NCI-H1092 treated with DMSO at 0.1 percent for 48 hours (cell line): ENCODE results near the gene LOXL1.
A peak's percentile ranks its signal among the peaks of the same experiment; 100 is the strongest.
"Not testable (repeated sequence)": the region's sequence is repeated elsewhere in the genome, so short reads cannot be mapped to it uniquely, and the experiment has no call there.

ENCODE experiments used
- DNase-seq: peaks from one replicate; lab custom pipeline; 2025; lab: John Stamatoyannopoulos, UW

The LOXL1 gene

DNA sequence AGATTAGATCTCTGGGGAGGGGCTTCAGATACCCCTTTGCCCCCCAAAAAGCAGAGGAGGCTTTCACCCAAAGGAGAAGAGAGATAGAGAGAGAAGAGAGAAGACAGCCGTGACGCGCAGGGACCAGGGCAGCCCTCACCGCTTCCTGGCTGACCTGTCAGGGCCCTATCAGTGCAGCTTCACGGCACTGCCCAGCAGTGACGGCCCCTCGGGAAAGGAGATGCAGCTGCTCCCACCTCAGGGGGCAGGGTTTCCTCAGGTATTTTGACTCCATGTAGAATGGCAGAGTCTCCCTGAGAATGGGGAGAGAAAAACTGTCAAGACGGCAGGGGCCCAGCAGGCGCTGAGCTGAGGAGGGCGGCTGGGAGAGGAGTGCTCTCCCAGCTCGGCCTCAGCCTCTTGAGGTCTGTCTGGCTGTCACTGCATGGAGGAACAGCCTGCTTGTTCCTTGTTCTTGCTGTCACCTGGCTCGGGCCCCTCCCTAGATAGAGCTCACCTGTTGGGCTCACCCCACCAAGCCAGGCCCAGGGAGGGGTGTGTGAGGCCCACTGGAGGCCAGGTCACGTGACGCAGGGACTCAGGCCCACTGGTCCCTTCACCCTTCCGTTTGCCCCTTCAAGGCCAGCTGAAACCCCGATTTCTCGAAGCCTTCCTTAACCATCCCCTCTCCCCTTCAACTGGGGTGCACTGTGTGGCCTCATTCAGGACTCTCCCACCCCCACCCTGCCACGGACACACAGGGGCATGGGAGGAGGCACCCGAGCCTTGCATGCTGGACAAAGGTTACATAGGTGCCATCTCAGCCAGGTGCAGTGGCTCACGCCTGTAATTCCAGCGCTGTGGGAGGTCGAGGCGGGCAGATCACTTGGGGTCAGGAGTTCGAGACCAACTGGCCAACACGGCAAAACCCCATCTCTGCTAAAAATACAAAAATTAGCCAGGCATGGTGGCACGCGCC is 28.2 kb downstream of the LOXL1 start:
- no peak for DNase-seq

GRCh38 chr15:73955326-73955725 is 29.1 kb downstream of the LOXL1 start:
- no peak for DNase-seq

- no peak for DNase-seq
These were observed 29.8 kb downstream of the LOXL1 start for GRCh38 chr15:73955861-73956742.

DNA sequence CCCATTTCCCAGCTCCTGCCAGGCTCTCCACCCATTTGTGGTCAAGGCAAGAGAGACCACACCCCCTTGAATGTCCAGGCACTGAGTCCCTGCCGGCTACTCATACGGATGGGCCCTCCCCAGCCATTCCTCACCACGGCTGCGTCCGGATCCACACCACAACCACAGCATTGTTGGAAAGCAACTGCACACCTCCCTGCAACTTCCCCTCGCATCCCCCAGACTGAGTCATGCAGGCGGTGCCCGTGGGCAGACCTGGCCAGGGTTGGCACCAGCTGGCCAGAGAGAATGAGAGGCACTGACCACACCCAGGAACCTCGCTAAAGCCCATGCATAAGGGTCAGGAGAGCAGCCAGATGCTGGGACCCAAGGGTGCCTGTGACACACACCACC is 30.5 kb downstream of the LOXL1 start:
- DNase-seq: no peak

GRCh38 chr15:73957276-73957675 is 31.0 kb downstream of the LOXL1 start:
- DNase-seq: no peak

DNA sequence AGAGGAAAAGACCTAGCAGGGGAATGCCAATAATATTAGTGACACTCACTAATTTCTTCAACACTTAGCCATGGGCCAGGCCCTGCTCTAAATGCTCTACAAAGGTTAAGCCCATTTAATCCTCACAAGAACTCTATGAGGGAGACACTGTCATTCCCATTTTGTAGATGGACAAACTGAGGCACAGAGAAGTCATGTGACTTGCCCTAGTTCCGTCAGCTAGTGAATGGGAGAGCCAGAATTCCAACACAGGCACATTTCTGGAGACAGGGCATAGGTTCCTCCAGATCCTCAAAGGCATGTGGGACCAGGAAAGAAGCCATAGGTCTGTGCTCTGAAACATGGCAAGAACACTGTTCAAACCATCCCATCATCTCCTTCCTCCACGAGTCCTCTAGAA is 31.5 kb downstream of the LOXL1 start:
- no peak for DNase-seq

DNA sequence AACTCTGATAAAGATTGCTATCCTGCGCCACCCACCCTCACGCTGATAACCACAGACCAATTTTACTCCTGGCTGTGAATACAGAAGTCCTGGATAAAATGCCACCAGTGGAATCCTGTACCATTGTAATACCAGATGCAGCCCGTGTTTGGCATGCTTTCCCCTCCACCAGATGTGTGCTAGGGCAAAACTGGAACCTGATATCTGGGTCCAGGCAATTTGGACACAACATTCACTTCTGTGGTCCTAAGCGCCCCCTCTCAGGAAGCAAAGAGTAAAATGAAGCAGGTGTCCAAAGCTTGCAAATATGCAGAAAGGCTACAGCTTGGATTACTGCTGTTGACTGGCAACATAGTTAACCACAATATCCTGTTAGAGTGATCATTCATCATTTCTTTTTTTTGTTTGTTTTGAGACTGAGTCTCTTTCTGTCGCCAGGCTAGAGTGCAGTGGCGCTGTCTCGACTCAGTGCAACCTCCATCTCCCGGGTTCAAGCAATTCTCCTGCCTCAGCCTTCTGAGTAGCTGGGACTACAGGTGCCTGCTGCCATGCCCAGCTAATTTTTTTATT is 32.8 kb downstream of the LOXL1 start:
- peak; percentile 10 for DNase-seq

- DNase-seq: no peak
These were observed 33.5 kb downstream of the LOXL1 start for GRCh38 chr15:73959801-73960200.

DNA sequence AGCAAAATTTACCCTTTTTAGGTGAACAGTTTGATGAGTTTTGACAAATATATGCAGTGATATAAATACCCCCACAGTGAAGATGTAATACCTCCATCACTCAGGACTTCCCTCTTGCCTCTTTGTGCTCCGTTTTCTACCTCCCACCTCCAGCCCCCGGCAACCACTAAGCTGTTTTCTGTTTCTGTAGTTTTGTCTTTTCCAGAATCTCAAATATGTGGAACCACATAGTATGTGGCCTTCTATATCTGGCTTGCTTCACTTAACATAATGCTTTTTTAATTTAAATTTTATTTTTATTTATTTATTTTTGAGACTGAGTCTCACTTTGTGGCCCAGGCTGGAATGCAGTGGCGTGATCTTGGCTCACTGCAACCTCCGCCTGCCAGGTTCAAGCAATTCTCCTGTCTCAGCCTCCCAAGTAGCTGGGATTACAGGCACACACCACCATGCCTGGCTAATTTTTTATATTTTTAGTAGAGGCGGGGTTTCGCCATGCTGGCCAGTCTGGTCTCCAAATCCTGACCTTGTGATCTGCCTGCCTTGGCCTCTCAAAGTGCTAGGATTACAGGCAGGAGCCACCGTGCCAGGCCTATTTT is 34.3 kb downstream of the LOXL1 start:
- not testable (repeated sequence) for DNase-seq

- DNase-seq: no peak
These were observed 36.2 kb downstream of the LOXL1 start for GRCh38 chr15:73962433-73962832.

DNA sequence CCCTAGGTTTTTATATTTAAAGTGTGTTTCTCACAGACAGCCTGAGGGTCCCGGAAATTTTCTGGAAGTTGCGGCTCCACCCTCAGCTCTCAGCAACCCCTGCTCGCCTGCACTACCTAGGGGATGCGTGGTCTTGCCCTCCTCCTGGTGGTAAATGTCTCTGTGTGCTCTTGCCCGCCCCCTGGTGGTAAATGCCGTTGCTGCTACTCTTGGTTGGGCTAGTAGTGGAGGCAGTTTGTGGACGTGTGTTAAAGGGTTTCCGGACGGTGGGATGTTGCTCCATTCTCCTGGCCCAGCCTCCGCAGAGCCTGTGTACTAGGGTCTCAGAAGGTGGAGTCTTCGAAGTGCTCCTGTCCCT is 38.5 kb downstream of the LOXL1 start:
- DNase-seq: peak; percentile 58

DNA sequence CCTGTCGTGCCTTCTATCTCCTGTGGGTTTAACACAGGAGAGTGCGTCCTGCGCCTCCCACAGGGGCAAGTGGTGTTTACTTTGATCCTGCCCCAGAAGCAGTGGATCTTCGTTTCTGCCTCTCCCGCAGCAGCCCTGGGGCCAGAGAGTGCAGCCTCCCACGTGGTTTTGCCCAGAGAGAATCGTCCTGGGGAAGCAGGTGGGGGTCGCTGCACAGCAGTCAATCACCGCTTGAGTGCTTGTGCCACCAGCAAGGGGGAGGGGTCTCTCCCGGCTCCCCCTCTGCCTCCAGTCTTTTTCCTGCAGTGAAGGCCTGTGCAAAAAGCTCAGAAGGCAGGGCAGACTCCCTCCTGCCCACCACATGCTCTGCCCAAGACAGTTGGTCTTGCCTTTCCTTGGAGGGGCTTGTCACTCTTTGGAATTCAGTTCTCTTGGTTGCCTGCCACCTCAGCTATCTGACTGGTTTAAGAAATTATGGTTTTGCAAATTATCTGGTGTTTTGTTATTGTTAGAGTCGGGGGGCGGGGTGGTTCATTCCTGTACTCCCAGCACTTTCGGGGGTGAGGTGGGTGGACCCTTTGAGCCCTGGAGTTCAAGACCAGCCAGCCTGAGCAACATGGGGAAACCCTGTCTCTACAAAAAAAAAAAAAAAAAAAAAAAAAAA is 39.0 kb downstream of the LOXL1 start:
- no peak for DNase-seq

- no peak for DNase-seq
These were observed 39.5 kb downstream of the LOXL1 start for GRCh38 chr15:73965758-73966113.

GRCh38 chr15:73968461-73968860 is 42.2 kb downstream of the LOXL1 start:
- no peak for DNase-seq

DNA sequence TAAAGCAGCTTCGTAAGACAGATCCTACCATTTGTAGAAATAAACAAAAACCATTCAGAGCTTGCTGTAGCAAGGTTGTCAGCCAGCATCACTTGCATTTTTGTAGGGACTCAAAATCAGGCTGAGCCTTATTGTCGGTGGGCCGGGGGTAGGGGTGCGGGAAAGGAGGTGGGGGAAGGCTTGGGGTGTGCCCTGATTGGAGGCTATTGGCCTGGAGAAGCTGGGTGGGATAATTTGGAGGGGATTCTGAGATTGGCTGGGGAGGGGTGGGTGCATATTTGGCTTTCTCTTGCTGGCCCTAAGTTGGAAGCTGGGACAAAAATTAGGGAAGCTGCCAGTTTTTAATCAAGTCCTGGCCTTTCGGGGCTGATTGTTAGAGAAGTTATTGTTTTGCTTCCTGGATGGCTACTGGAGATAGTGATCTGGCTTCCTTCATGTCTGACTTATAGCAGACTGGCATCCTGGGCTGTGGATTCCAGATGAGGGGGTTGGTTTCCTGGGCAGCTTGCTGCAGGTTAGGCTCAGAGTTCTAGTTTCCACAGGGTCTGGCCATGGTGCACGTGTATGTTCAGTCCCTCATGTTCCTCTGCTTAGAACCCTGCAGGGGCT is 43.0 kb downstream of the LOXL1 start:
- DNase-seq: no peak

GRCh38 chr15:73972984-73973682 is 46.9 kb downstream of the LOXL1 start:
- peak; percentile 63 for DNase-seq

DNA sequence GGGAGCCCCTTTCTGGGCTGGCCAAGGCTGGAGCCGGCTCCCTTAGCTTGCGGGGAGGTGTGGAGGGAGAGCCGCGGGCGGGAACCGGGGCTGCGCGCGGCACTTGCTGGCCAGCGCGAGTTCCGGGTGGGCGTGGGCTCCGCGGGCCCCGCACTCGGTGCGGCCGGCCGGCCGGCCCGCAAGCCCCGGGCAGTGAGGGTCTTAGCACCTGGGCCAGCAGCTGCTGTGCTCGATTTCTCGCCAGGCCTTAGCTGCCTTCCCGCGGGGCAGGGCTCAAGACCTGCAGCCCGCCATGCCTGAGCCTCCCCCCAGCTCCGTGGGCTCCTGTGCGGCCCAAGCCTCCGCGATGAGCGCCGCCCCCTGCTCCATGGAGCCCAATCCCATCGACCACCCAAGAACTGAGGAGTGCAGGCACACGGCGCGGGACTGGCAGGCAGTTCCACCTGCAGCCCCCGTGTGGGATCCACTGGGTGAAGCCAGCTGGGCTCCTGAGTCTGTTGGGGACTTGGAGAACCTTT is 47.5 kb downstream of the LOXL1 start:
- not testable (repeated sequence) for DNase-seq

DNA sequence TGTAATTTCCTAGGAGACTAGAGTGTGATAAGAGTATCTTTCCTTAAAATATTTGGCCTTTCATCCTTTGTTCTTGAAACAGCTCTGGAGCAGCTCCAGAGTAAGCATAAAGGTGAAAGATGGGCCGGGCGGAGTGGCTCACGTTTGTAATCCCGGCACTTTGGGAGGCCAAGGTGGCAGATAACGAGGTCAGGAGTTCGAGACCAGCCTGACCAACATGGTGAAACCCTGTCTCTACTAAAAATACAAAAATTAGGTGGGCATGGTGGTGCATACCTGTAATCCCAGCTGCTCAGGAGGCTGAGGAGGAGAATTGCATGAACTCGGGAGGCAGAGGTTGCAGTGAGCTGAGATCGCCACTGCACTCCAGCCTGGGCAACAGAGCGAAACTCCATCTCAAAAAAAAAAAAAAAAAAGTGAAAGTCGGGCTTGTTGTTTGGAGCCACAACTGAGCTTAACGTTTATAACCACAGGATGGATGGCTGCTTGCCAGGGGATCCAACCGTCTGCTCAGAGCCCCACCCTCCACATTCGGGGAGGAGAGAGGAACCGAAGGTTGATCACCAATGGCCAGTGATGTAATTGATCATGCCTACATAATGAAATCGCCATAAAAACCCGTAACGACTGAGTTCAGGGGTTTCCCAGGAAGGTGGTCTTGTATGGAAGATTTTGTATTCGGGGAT is 49.3 kb downstream of the LOXL1 start:
- DNase-seq: not testable (repeated sequence)

GRCh38 chr15:73978896-73979295 is 52.6 kb downstream of the LOXL1 start:
- no peak for DNase-seq

DNA sequence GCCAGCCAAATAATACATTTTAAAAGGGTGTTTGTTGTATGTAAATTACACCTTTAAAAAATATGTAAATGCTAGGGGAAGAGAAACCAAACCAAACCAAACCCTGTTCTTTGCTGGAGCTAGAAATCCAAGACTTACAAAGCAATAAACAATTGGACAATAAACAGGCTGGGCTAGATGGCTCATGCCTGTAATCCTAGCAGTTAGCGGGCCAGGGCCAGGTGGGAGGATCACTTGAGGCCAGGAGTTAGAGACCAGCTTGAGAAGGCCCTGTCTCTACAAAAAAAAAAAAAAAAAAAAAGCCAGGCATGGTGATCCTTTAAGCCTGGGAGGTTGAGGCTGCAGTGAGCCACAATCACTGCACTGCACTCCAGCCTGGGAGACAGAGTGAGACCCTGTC is 53.4 kb downstream of the LOXL1 start:
- no peak for DNase-seq
